SK-N-SH (cell line): ENCODE results near the gene DOCK8. TPM values are rescaled to one million over a fixed set of nuclear protein-coding genes. Genes with fewer than 3 reads are reported as not detected.

Source experiments
- CTCF ChIA-PET: fragments of 300-600, 350-600 bp; formaldehyde crosslinking; extraction: SDS; loops from one replicate; lab custom pipeline; 2021; lab: Yijun Ruan, JAX
- POLR2A ChIA-PET: fragments of 350-600 bp; sonication (Branson Sonifier 250); formaldehyde crosslinking; extraction: SDS; loops from one replicate; lab custom pipeline; 2020; ENCODE audit warnings: antibody characterized with exemption, inconsistent platforms; lab: Yijun Ruan, JAX
- DNase-seq: peaks from one replicate; pipeline ENCODE4 v3.0.0; 2012
- H2AFZ ChIP-seq: fragments of 200-600 bp; sonication (generic); 2 replicates; pipeline ENCODE4 v1.8.1; 2016; ENCODE audit warnings: antibody characterized with exemption, mild to moderate bottlenecking, low read depth
- H3F3A ChIP-seq: fragments of 200-600 bp; sonication (generic); replicated peaks from 2 replicates; pipeline ENCODE3; 2016; ENCODE audit warnings: antibody characterized with exemption, mild to moderate bottlenecking; ENCODE audit not compliant: insufficient read depth
- H3K27ac ChIP-seq, 2 experiments: fragments of 200-500 bp in 1 of 2; fragments of 200-600 bp in 1 of 2; sonication (Bioruptor generic) in 1 of 2; sonication (generic), shearing (Covaris generic) in 1 of 2; 2 replicates each; pipeline versions ENCODE4 v1.5.1 to v1.6.1; 2014 to 2016; ENCODE audit warnings: low read depth in 2 of 2, inconsistent platforms in 1 of 2, low read length in 1 of 2, mild to moderate bottlenecking in 1 of 2, mixed read lengths in 1 of 2
- H3K27me3 ChIP-seq: fragments of 200-600 bp; sonication (generic), shearing (Covaris generic); 2 replicates; pipeline ENCODE4 v1.6.1; 2016; ENCODE audit warnings: mixed run types; ENCODE audit not compliant: insufficient read depth
- H3K36me3 ChIP-seq, 2 experiments: fragments of 200-500 bp in 1 of 2; fragments of 200-600 bp in 1 of 2; sonication (Bioruptor generic) in 1 of 2; sonication (generic) in 1 of 2; replicated peaks in 1 of 2; 2 replicates each; pipeline versions ENCODE3 to v1.5.1; 2014 to 2016; ENCODE audit warnings: low read length in 1 of 2, mild to moderate bottlenecking in 1 of 2; ENCODE audit not compliant: insufficient read depth in 2 of 2, control insufficient read depth in 1 of 2
- H3K4me1 ChIP-seq, 2 experiments: fragments of 200-500 bp in 1 of 2; fragments of 200-600 bp in 1 of 2; sonication (Bioruptor generic) in 1 of 2; sonication (generic), shearing (Covaris generic) in 1 of 2; 2 replicates each; pipeline versions ENCODE4 v1.5.1 to v1.6.1; 2014 to 2016; ENCODE audit warnings: low read depth in 1 of 2, low read length in 1 of 2, mixed run types in 1 of 2; ENCODE audit not compliant: insufficient read depth in 2 of 2, control insufficient read depth in 1 of 2
- H3K4me2 ChIP-seq: fragments of 200-600 bp; sonication (generic), shearing (Covaris generic); 2 replicates; pipeline ENCODE4 v1.6.1; 2017; ENCODE audit warnings: mixed run types
- H3K4me3 ChIP-seq, 2 experiments: fragments of 200-500 bp in 1 of 2; fragments of 200-600 bp in 1 of 2; sonication (Bioruptor generic) in 1 of 2; sonication (generic), shearing (Covaris generic) in 1 of 2; 2 replicates each; pipeline versions ENCODE4 v1.5.1 to v1.8.1; 2014 to 2016; ENCODE audit warnings: low read depth in 2 of 2, inconsistent platforms in 1 of 2, low read length in 1 of 2, mild to moderate bottlenecking in 1 of 2, mixed read lengths in 1 of 2, moderate library complexity in 1 of 2
- H3K79me2 ChIP-seq: fragments of 200-600 bp; sonication (generic); 2 replicates; pipeline ENCODE4 v1.8.1; 2017; ENCODE audit warnings: mild to moderate bottlenecking; ENCODE audit not compliant: insufficient read depth
- H3K9ac ChIP-seq: fragments of 200-600 bp; sonication (generic); 2 replicates; pipeline ENCODE4 v1.6.1; 2017; ENCODE audit warnings: mixed run types
- H3K9me2 ChIP-seq: fragments of 200-600 bp; sonication (generic); 2 replicates; pipeline ENCODE4 v1.6.1; 2017; ENCODE audit warnings: mixed run types
- H3K9me3 ChIP-seq: fragments of 200-600 bp; sonication (generic); 2 replicates; pipeline ENCODE4 v1.6.1; 2017; ENCODE audit warnings: mixed run types, mild to moderate bottlenecking, moderate library complexity
- H4K20me1 ChIP-seq: fragments of 200-600 bp; sonication (generic); 2 replicates; pipeline ENCODE4 v1.6.1; 2017; ENCODE audit warnings: mild to moderate bottlenecking, mixed run types; ENCODE audit not compliant: insufficient read depth
- EZH2phosphoT487 ChIP-seq: fragments of 200-600 bp; sonication (generic); IDR thresholded peaks from 2 replicates; pipeline ENCODE4 v1.6.1; 2017; ENCODE audit warnings: low read depth, mixed run types, mild to moderate bottlenecking, antibody characterized with exemption, moderate library complexity, borderline replicate concordance
- IRF3 ChIP-seq: fragments of 150-350 bp; IDR thresholded peaks from 2 replicates; pipeline ENCODE4 v1.6.1; 2016; ENCODE audit warnings: mild to moderate bottlenecking, low read depth, low read length
- MEF2A ChIP-seq: IDR thresholded peaks from 2 replicates; pipeline ENCODE4 v1.4.0; 2012; ENCODE audit warnings: low read depth, borderline replicate concordance
- NFIC ChIP-seq: IDR thresholded peaks from 2 replicates; pipeline ENCODE4 v1.4.0; 2012; ENCODE audit warnings: borderline replicate concordance
- NRF1 ChIP-seq: IDR thresholded peaks from 2 replicates; pipeline ENCODE4 v1.6.1; 2012; ENCODE audit warnings: low read depth, mild to moderate bottlenecking, low read length
- RCOR1 ChIP-seq: fragments of 150-350 bp; IDR thresholded peaks from 2 replicates; pipeline ENCODE4 v1.6.1; 2017; ENCODE audit warnings: antibody characterized with exemption, low read length
- RFX5 ChIP-seq: IDR thresholded peaks from 2 replicates; pipeline ENCODE4 v1.6.1; 2012; ENCODE audit warnings: mild to moderate bottlenecking, improper control_type of control experiment, low read length
- TAF1 ChIP-seq: IDR thresholded peaks from 2 replicates; pipeline ENCODE4 v1.6.1; 2012; ENCODE audit warnings: low read depth, mild to moderate bottlenecking, low read length, moderate library complexity, borderline replicate concordance
- WGBS: methylation state at CpG from one replicate; pipeline ENCODE4 v1.1.6; 2017; ENCODE audit warnings: low lambda C conversion rate; 5-methylcytosine and 5-hydroxymethylcytosine counted together
- polyA plus RNA-seq, 3 experiments: library from polyadenylated mRNA; depleted of rRNA; stranded (reverse); fragments of >200 nt; gene quantifications; 2 replicates each; pipeline ENCODE4 v1.2.3, GENCODE V29; 2012

Gene DOCK8
- polyA plus RNA-seq, 1 of the 3 experiments (the other 2 are of a cell fraction): not detected

GRCh38 chr9:414595-414994 lies 199.9 kb downstream of the DOCK8 start (continued):
- TF ChIP-seq MEF2A (no peak), RFX5 (no peak), IRF3 (no peak), EZH2phosphoT487 (no peak)

- no peak for TF ChIP-seq NRF1
- no peak for TF ChIP-seq IRF3
- Histone ChIP-seq H2AFZ (no peak overlapping the region), H4K20me1 (no peaks in the 10 kb centered on the region), H3K27me3 (peaks cover 26% of the 10 kb centered on the region; the same call in 1 of the 2 replicates), H3K9me3 (no peaks in the 10 kb centered on the region), H3K79me2 (no peaks in the 10 kb centered on the region), H3K4me2 (no peak overlapping the region), H3K4me1 (no peaks in the 10 kb centered on the region), H3K9ac (no peak overlapping the region), H3K36me3 (no peaks in the 10 kb centered on the region), H3K9me2 (no peaks in the 10 kb centered on the region), H3K27ac (no peak overlapping the region), H3K4me3 (no peak overlapping the region), H3F3A (no peaks in the 10 kb centered on the region)
- ChIA-PET POLR2A (no interaction called here), CTCF (no interaction called here)
- 8% methylated on average over 5 of the region's 5 CpGs for WGBS
- no peak for DNase-seq
Observed at GRCh38 chr9:419571-420171, 205.0 kb downstream of the DOCK8 start.

GRCh38 chr9:421896-422295 lies 207.2 kb downstream of the DOCK8 start:
- ChIA-PET CTCF (no interaction called here), POLR2A (no interaction called here)
- H3K27me3 ChIP-seq: peaks cover 17% of the 10 kb centered on the region; the same call in 1 of the 2 replicates
- H3F3A ChIP-seq: no peaks in the 10 kb centered on the region
- H3K4me1 ChIP-seq: no peaks in the 10 kb centered on the region
- H3K9me3 ChIP-seq: no peaks in the 10 kb centered on the region
- WGBS: 9% methylated on average over 6 of the region's 6 CpGs
- no peak overlapping the region for H3K4me3 ChIP-seq
- no peak overlapping the region for H2AFZ ChIP-seq
- DNase-seq: no peak
- no peaks in the 10 kb centered on the region for H4K20me1 ChIP-seq
- H3K9me2 ChIP-seq: no peaks in the 10 kb centered on the region
- H3K27ac ChIP-seq: no peak overlapping the region
- TF ChIP-seq TAF1 (no peak), NFIC (no peak), RCOR1 (no peak)
- H3K36me3 ChIP-seq: no peaks in the 10 kb centered on the region
- no peak overlapping the region for H3K4me2 ChIP-seq
- no peak overlapping the region for H3K9ac ChIP-seq
- H3K79me2 ChIP-seq: no peaks in the 10 kb centered on the region
